HepG2 (cell line): ENCODE results near the gene TXNDC16. TPM values are rescaled to one million over a fixed set of nuclear protein-coding genes. Genes with fewer than 3 reads are reported as not detected.

Experiments used
- ATAC-seq: fragments of 200-7000 bp; cut with Tn5 transposase; 3 replicates; pipeline ENCODE4 v1.9.1; 2020; ENCODE audit warnings: mild to moderate bottlenecking, moderate library complexity
- BruUV-seq: library from RNA; stranded (reverse); fragments of 400-500 nt; replicated peaks from 2 replicates; lab custom pipeline; 2021; lab: Mats Ljungman, UMichigan
- CTCF ChIA-PET: fragments of 300-600 bp; formaldehyde crosslinking; extraction: SDS; loops from one replicate; lab custom pipeline; 2021; ENCODE audit warnings: low total read pairs, inconsistent platforms, low intra/inter-chr PET ratio; lab: Yijun Ruan, JAX
- POLR2A ChIA-PET: fragments of 350-600 bp; sonication (Branson Sonifier 250); formaldehyde crosslinking; loops from one replicate; lab custom pipeline; 2020; ENCODE audit warnings: antibody characterized with exemption, inconsistent platforms; lab: Yijun Ruan, JAX
- DNase-seq: peaks from one replicate; pipeline ENCODE4 v3.0.0-alpha.2; 2015; ENCODE audit warnings: low spot score
- FAIRE-seq: peaks from 3 replicates; lab custom pipeline; 2011; peaks lifted over from hg19 to GRCh38; lab: Jason Lieb, UNC
- H2AFZ ChIP-seq: one replicate; pipeline ENCODE4 v1.6.1; 2011; ENCODE audit warnings: low read length, inconsistent platforms
- H3K27ac ChIP-seq: fragments of 300-600 bp; 3 replicates; pipeline ENCODE4 v1.8.0; 2011; ENCODE audit warnings: mixed run types, mild to moderate bottlenecking, mixed read lengths, low read length, inconsistent platforms; ENCODE audit not compliant: insufficient read depth; ENCODE audit errors: extremely low read length
- H3K27me3 ChIP-seq, 2 experiments: fragments of 200-600 bp in 1 of 2; 2 replicates in 1 of 2; 3 replicates in 1 of 2; pipeline versions ENCODE4 v1.6.0 to v1.8.0; 2011; ENCODE audit warnings: low read length in 2 of 2, mild to moderate bottlenecking in 2 of 2, moderate library complexity in 2 of 2, inconsistent platforms in 1 of 2; ENCODE audit not compliant: insufficient read depth in 2 of 2, control insufficient read depth in 1 of 2
- H3K36me3 ChIP-seq, 2 experiments: fragments of 200-600 bp in 1 of 2; replicated peaks in 1 of 2; 2 replicates in 1 of 2; 3 replicates in 1 of 2; pipeline versions ENCODE4 v1.5.1 to v1.8.0; 2011; ENCODE audit warnings: low read length in 2 of 2, inconsistent platforms in 1 of 2; ENCODE audit not compliant: insufficient read depth in 2 of 2, control insufficient read depth in 1 of 2
- H3K4me1 ChIP-seq: 2 replicates; pipeline ENCODE4 v1.5.1; 2012; ENCODE audit warnings: low read length, inconsistent platforms; ENCODE audit not compliant: insufficient read depth
- H3K4me2 ChIP-seq: 2 replicates; pipeline ENCODE4 v1.6.0; 2011; ENCODE audit warnings: low read depth, low read length, inconsistent platforms
- H3K4me3 ChIP-seq, 3 experiments: fragments of 200-600 bp in 1 of 3; sonication (generic), shearing (Covaris generic) in 1 of 3; replicated peaks in 1 of 3; 2 replicates each; pipeline ENCODE4 v1.5.1; 2011 to 2016; ENCODE audit warnings: low read length in 3 of 3, inconsistent platforms in 2 of 3, low read depth in 2 of 3, mild to moderate bottlenecking in 2 of 3, control low read depth in 1 of 3, mixed read lengths in 1 of 3; ENCODE audit not compliant: insufficient read depth in 1 of 3
- H3K79me2 ChIP-seq: one replicate; pipeline ENCODE4 v1.6.1; 2011; ENCODE audit warnings: low read length, inconsistent platforms; ENCODE audit not compliant: insufficient read depth
- H3K9ac ChIP-seq: 2 replicates; pipeline ENCODE4 v1.6.0; 2011; ENCODE audit warnings: mild to moderate bottlenecking, low read depth, low read length, inconsistent platforms; ENCODE audit not compliant: insufficient read depth
- H3K9me3 ChIP-seq: 2 replicates; pipeline ENCODE4 v1.5.1; 2012; ENCODE audit warnings: mild to moderate bottlenecking, low read length
- H4K20me1 ChIP-seq: 2 replicates; pipeline ENCODE4 v1.6.0; 2011; ENCODE audit warnings: inconsistent platforms, mild to moderate bottlenecking, low read length, moderate library complexity; ENCODE audit not compliant: insufficient read depth
- FOXJ3 ChIP-seq: sonication (generic); formaldehyde crosslinking; IDR thresholded peaks from 2 replicates; pipeline ENCODE4 v1.4.0; 2020; ENCODE audit warnings: missing genetic modification reagents, mild to moderate bottlenecking, borderline replicate concordance
- KDM5A ChIP-seq: fragments of 200-600 bp; sonication (generic); IDR thresholded peaks from 2 replicates; pipeline ENCODE4 v1.7.0; 2018; ENCODE audit warnings: antibody characterized with exemption, mild to moderate bottlenecking, low read length, borderline replicate concordance
- MAZ ChIP-seq, 2 experiments: sonication (generic) in 1 of 2; formaldehyde crosslinking in 1 of 2; IDR thresholded peaks; 2 replicates each; pipeline versions ENCODE4 v1.5.0 to v1.6.1; 2012 to 2020; ENCODE audit warnings: low read depth in 2 of 2, mild to moderate bottlenecking in 2 of 2, borderline replicate concordance in 1 of 2, improper control_type of control experiment in 1 of 2, low read length in 1 of 2, missing genetic modification reagents in 1 of 2, moderate library complexity in 1 of 2
- MTF1 ChIP-seq: sonication (generic); formaldehyde crosslinking; IDR thresholded peaks from 2 replicates; pipeline ENCODE4 v1.5.0; 2020; ENCODE audit warnings: missing genetic modification reagents
- PITX1 ChIP-seq: sonication (generic); formaldehyde crosslinking; IDR thresholded peaks from 2 replicates; pipeline ENCODE4 v1.5.1; 2020; ENCODE audit warnings: mild to moderate bottlenecking, missing genetic modification reagents
- POLR2A ChIP-seq, 2 experiments: IDR thresholded peaks; 2 replicates each; pipeline ENCODE4 v1.6.1; 2011; ENCODE audit warnings: low read depth in 2 of 2, low read length in 2 of 2, mild to moderate bottlenecking in 1 of 2, moderate library complexity in 1 of 2; ENCODE audit not compliant: insufficient read depth in 1 of 2
- SRSF9 ChIP-seq: fragments of 200-400 bp; formaldehyde crosslinking; IDR thresholded peaks from 2 replicates; pipeline ENCODE4 v1.6.1; 2018; ENCODE audit warnings: borderline replicate concordance, mild to moderate bottlenecking, low read depth, low read length; ENCODE audit not compliant: insufficient read depth, poor library complexity, severe bottlenecking
- THYN1 ChIP-seq: sonication (generic); formaldehyde crosslinking; IDR thresholded peaks from 2 replicates; pipeline ENCODE4 v1.8.1; 2023; ENCODE audit warnings: low read depth, mild to moderate bottlenecking, moderate library complexity, missing genetic modification reagents, borderline replicate concordance
- WIZ ChIP-seq: sonication (generic); formaldehyde crosslinking; IDR thresholded peaks from 2 replicates; pipeline ENCODE4 v1.5.1; 2020; ENCODE audit warnings: mild to moderate bottlenecking, missing genetic modification reagents
- ZNF546 ChIP-seq: sonication (generic); formaldehyde crosslinking; conservative IDR thresholded peaks from 2 replicates; pipeline ENCODE4 v1.8.1; 2023; ENCODE audit warnings: mild to moderate bottlenecking, missing genetic modification reagents
- ZNF564 ChIP-seq: sonication (generic); formaldehyde crosslinking; IDR thresholded peaks from 2 replicates; pipeline ENCODE4 v1.8.1; 2023; ENCODE audit warnings: mild to moderate bottlenecking, missing genetic modification reagents
- ZNF652 ChIP-seq: IDR thresholded peaks from 2 replicates; pipeline ENCODE4 v1.6.1; 2016; ENCODE audit warnings: low read depth, borderline replicate concordance
- ZSCAN25 ChIP-seq: sonication (generic); formaldehyde crosslinking; IDR thresholded peaks from 2 replicates; pipeline ENCODE4 v1.8.0; 2022; ENCODE audit warnings: mild to moderate bottlenecking, missing genetic modification reagents
- WGBS: methylation state at CpG from one replicate; pipeline ENCODE4 v1.1.6; 2017; ENCODE audit warnings: low lambda C conversion rate; 5-methylcytosine and 5-hydroxymethylcytosine counted together
- in situ Hi-C: cut with HindIII; loops from 2 replicates; pipeline ENCODE4 v1.10.0; 2017; ENCODE audit warnings: low pct_unique_long_range_greater_than_20kb; ENCODE audit not compliant: extremely low pct_ligation_motif_present
- intact Hi-C: fragments of 100-400 bp; cut with micrococcal nuclease; formaldehyde crosslinking; loops from one replicate; pipeline ENCODE4 v1.10.0; 2022; ENCODE audit not compliant: unreplicated experiment
- polyA plus RNA-seq, 8 experiments: library from polyadenylated mRNA; depleted of rRNA in 3 of 8; stranded (reverse) in 7 of 8; unstranded in 1 of 8; fragments of >200 nt; fragmentation: Illumina TruSeq in 4 of 8; extraction: Trizol in 4 of 8; gene quantifications; 2 replicates each; pipeline versions ENCODE4 v1.2.1 to v1.2.3, GENCODE V29; 2011 to 2016; ENCODE audit warnings: low read depth in 4 of 8, missing spikeins in 1 of 8, mixed read lengths in 1 of 8; ENCODE audit not compliant: insufficient read depth in 1 of 8
- total RNA-seq, 5 experiments: library from RNA; depleted of rRNA; stranded (reverse); fragments of >200 nt; fragmentation: Illumina TruSeq; extraction: Trizol; gene quantifications; 2 replicates each; pipeline ENCODE4 v1.2.3, GENCODE V29; 2016; ENCODE audit warnings: low read depth in 1 of 5
- TF ChIP-seq, protein P1 (sequence below): sonication (generic); formaldehyde crosslinking; IDR thresholded peaks from 2 replicates; pipeline ENCODE4 v1.4.0; 2020; ENCODE audit warnings: missing genetic modification reagents
- TF ChIP-seq, protein P2 (sequence below): sonication (generic); formaldehyde crosslinking; IDR thresholded peaks from 2 replicates; pipeline ENCODE4 v1.5.0; 2020; ENCODE audit warnings: missing genetic modification reagents, mild to moderate bottlenecking, borderline replicate concordance
- TF ChIP-seq, protein P3 (sequence below): sonication (generic); formaldehyde crosslinking; IDR thresholded peaks from 2 replicates; pipeline ENCODE4 v1.4.0; 2020; ENCODE audit warnings: low read depth, mild to moderate bottlenecking, missing genetic modification reagents
- TF ChIP-seq, protein P4 (sequence below): sonication (generic); formaldehyde crosslinking; IDR thresholded peaks from 2 replicates; pipeline ENCODE4 v1.5.0; 2020; ENCODE audit warnings: missing genetic modification reagents
- TF ChIP-seq, protein P5 (sequence below): IDR thresholded peaks from 2 replicates; pipeline ENCODE4 v1.6.1; 2016

Gene TXNDC16
- total and polyA plus RNA-seq, 2 of the 13 experiments (the other 11 are each of a cell fraction or from before 2014, with no cell fraction given) = 4.6 to 6.2 TPM

DNA sequence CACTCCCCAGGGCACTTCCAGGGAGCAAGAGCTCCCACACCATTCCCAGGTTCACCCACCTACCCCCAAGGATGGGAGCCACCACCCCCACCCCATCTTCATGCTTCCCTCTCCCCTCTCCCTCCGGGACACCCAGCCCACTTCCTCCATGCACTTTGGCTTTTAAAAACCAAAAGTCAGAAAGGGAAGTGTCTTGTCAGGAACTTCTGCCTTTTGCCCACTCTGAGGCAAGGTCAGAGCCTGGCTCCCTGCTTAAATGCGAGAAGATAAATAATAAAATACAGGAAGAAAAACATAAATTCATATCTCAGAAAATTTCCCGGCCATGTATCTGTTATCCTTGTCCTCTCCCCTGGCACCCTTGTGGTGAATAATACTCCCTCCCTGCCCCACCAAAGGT is 156.6 kb downstream of the TXNDC16 start (continued):
- TF ChIP-seq ZSCAN25 (CRISPR knock-in tag) (no peak), PITX1 (CRISPR knock-in tag) (no peak), THYN1 (CRISPR knock-in tag) (no peak), ZNF652 (CRISPR knock-in tag) (no peak)
- TF ChIP-seq, protein P1, sequence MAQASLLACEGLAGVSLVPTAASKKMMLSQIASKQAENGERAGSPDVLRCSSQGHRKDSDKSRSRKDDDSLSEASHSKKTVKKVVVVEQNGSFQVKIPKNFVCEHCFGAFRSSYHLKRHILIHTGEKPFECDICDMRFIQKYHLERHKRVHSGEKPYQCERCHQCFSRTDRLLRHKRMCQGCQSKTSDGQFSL = no peak
- TF ChIP-seq, protein P2, sequence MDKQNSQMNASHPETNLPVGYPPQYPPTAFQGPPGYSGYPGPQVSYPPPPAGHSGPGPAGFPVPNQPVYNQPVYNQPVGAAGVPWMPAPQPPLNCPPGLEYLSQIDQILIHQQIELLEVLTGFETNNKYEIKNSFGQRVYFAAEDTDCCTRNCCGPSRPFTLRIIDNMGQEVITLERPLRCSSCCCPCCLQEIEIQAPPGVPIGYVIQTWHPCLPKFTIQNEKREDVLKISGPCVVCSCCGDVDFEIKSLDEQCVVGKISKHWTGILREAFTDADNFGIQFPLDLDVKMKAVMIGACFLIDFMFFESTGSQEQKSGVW (CRISPR knock-in tag) = no peak

DNA sequence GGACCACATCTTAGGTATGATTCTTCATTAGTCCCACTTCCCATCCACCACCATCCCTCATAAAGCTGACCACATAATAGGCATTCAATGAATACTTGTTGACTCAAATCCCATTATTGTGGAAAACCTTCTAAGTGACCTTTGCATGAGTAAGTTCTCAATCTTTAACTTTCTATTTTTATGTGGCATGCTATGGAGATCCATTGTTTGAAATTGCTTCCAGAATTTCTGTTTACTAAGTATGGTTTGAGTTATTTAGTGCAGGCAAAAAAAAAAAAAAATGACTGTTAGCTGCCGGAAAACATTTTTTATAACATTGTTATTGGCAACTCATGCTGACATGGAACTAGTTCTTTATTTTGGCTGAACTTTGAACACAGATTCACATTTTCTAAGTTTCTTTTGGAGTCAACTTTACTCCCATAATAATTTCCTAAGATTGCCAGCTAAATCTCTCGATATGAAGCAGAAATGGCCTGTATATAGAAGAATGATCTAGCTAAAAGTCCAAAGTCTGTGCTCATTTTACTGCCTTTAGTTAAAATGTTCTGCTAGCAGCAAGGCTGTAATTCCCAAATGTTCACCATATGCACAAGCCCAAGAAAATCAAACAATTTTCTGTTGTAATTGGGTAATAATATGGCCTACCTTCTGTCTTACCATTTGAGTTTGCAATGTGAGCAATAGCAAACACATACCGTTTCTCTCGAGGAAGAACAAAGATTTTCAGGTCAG is 160.3 kb downstream of the TXNDC16 start:
- CTCF ChIA-PET = no interaction called here
- ATAC-seq (no peak), FAIRE-seq (no peak), DNase-seq (no peak)
- no peaks in the 10 kb centered on the region for H3K4me1 ChIP-seq
- POLR2A ChIA-PET = no interaction called here
- H3K27ac ChIP-seq = no peak overlapping the region
- intact Hi-C loops (no loop called here), in situ Hi-C loops (no loop called here)
- no peaks in the 10 kb centered on the region for H3K36me3 ChIP-seq
- no TSS peak for BruUV-seq
- no peak overlapping the region for H3K4me3 ChIP-seq
- H2AFZ ChIP-seq = no peak overlapping the region
- H4K20me1 ChIP-seq = no peaks in the 10 kb centered on the region
- no peaks in the 10 kb centered on the region; a peak in 2 of 5 replicates for H3K27me3 ChIP-seq
- 27% methylated on average over 4 of the region's 4 CpGs for WGBS
- H3K4me2 ChIP-seq = no peak overlapping the region
- H3K9me3 ChIP-seq = no peaks in the 10 kb centered on the region
- no peaks in the 10 kb centered on the region for H3K79me2 ChIP-seq
- H3K9ac ChIP-seq = no peak overlapping the region
- TF ChIP-seq ZNF546 (CRISPR knock-in tag) = no peak
- no peak for TF ChIP-seq MAZ (IDR thresholded peaks at IDR 0.05; ENCODE audit: borderline replicate concordance, low read depth, low read length)
- TF ChIP-seq MAZ (CRISPR knock-in tag; IDR thresholded peaks at IDR 0.05; ENCODE audit: low read depth) = no peak
- no peak for TF ChIP-seq ZNF564
- TF ChIP-seq KDM5A = no peak
- TF ChIP-seq, protein P3, sequence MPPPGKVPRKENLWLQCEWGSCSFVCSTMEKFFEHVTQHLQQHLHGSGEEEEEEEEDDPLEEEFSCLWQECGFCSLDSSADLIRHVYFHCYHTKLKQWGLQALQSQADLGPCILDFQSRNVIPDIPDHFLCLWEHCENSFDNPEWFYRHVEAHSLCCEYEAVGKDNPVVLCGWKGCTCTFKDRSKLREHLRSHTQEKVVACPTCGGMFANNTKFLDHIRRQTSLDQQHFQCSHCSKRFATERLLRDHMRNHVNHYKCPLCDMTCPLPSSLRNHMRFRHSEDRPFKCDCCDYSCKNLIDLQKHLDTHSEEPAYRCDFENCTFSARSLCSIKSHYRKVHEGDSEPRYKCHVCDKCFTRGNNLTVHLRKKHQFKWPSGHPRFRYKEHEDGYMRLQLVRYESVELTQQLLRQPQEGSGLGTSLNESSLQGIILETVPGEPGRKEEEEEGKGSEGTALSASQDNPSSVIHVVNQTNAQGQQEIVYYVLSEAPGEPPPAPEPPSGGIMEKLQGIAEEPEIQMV (CRISPR knock-in tag) = no peak
- no peak for TF ChIP-seq SRSF9
- TF ChIP-seq, protein P4, sequence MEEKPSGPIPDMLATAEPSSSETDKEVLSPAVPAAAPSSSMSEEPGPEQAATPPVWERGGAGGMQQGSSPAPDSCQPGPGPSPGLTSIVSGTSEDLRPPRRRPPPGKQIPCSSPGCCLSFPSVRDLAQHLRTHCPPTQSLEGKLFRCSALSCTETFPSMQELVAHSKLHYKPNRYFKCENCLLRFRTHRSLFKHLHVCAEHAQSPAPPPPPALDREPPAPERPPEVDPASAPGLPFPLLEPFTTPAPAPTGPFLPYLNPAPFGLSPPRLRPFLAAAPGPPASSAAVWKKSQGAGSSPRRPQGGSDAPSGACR (CRISPR knock-in tag) = no peak
- no peak for TF ChIP-seq FOXJ3 (CRISPR knock-in tag)
- TF ChIP-seq, protein P5, sequence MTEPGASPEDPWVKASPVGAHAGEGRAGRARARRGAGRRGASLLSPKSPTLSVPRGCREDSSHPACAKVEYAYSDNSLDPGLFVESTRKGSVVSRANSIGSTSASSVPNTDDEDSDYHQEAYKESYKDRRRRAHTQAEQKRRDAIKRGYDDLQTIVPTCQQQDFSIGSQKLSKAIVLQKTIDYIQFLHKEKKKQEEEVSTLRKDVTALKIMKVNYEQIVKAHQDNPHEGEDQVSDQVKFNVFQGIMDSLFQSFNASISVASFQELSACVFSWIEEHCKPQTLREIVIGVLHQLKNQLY (CRISPR knock-in tag) = no peak
- TF ChIP-seq POLR2A (IDR thresholded peaks at IDR 0.05; ENCODE audit: insufficient read depth in 1 of 2, low read depth in 2 of 2, low read length in 2 of 2) = no peak
- TF ChIP-seq WIZ (CRISPR knock-in tag) = no peak
- TF ChIP-seq MTF1 (CRISPR knock-in tag) = no peak
